ENCODE measurements around the gene ADAMTSL2.

The ADAMTSL2 gene

GRCh38 chr9:133570691-133571080 lies 36.2 kb downstream of the ADAMTSL2 start:
- Histone ChIP-seq H3K27me3 (ENCODE audit: low read depth, low read length) (no peaks in the 10 kb centered on the region), H3K4me2 (ENCODE audit: low read length) (no peak overlapping the region), H3K79me2 (ENCODE audit: low read length) (no peaks in the 10 kb centered on the region), H3K4me1 (ENCODE audit: low read length) (no peaks in the 10 kb centered on the region), H4K20me1 (ENCODE audit: insufficient read depth, low read length) (no peaks in the 10 kb centered on the region), H3K4me3 (ENCODE audit: low read length) (no peak overlapping the region), H3K9ac (ENCODE audit: low read length) (no peak overlapping the region), H3K36me3 (replicated peaks; ENCODE audit: low read depth, low read length) (no peaks in the 10 kb centered on the region), H3K9me3 (ENCODE audit: insufficient read depth, low read length) (no peaks in the 10 kb centered on the region), H2AFZ (ENCODE audit: low read depth, low read length) (no peak overlapping the region), H3K27ac (ENCODE audit: low read length) (no peak overlapping the region)
- no peak for TF ChIP-seq CTCF (IDR thresholded peaks at IDR 0.05; ENCODE audit: low read depth, low read length)
- TF ChIP-seq EZH2phosphoT487 (IDR thresholded peaks at IDR 0.05; ENCODE audit: low read depth), result no peak

- Histone ChIP-seq H3K4me3 (ENCODE audit: low read length) (no peak overlapping the region), H3K9me3 (ENCODE audit: insufficient read depth, low read length) (no peaks in the 10 kb centered on the region), H3K36me3 (replicated peaks; ENCODE audit: low read depth, low read length) (no peaks in the 10 kb centered on the region), H3K27ac (ENCODE audit: low read length) (no peak overlapping the region), H3K79me2 (ENCODE audit: low read length) (no peaks in the 10 kb centered on the region), H2AFZ (ENCODE audit: low read depth, low read length) (no peak overlapping the region), H3K9ac (ENCODE audit: low read length) (no peak overlapping the region), H3K4me1 (ENCODE audit: low read length) (no peaks in the 10 kb centered on the region), H4K20me1 (ENCODE audit: insufficient read depth, low read length) (no peaks in the 10 kb centered on the region), H3K27me3 (ENCODE audit: low read depth, low read length) (no peaks in the 10 kb centered on the region), H3K4me2 (ENCODE audit: low read length) (no peak overlapping the region)
- TF ChIP-seq CTCF (IDR thresholded peaks at IDR 0.05; ENCODE audit: low read depth, low read length) (no peak), EZH2phosphoT487 (IDR thresholded peaks at IDR 0.05; ENCODE audit: low read depth) (no peak)
These were observed 36.9 kb downstream of the ADAMTSL2 start for GRCh38 chr9:133571391-133571890.

GRCh38 chr9:133571896-133572595 lies 37.5 kb downstream of the ADAMTSL2 start:
- no peak overlapping the region for H3K27ac ChIP-seq (ENCODE audit: low read length)
- no peak overlapping the region for H3K4me2 ChIP-seq (ENCODE audit: low read length)
- H4K20me1 ChIP-seq (ENCODE audit: insufficient read depth, low read length), result no peaks in the 10 kb centered on the region
- H3K9ac ChIP-seq (ENCODE audit: low read length), result no peak overlapping the region
- no peaks in the 10 kb centered on the region for H3K9me3 ChIP-seq (ENCODE audit: insufficient read depth, low read length)
- no peak overlapping the region for H2AFZ ChIP-seq (ENCODE audit: low read depth, low read length)
- H3K4me1 ChIP-seq (ENCODE audit: low read length), result no peaks in the 10 kb centered on the region
- no peak overlapping the region for H3K4me3 ChIP-seq (ENCODE audit: low read length)
- no peaks in the 10 kb centered on the region for H3K27me3 ChIP-seq (ENCODE audit: low read depth, low read length)
- no peaks in the 10 kb centered on the region for H3K79me2 ChIP-seq (ENCODE audit: low read length)
- H3K36me3 ChIP-seq (replicated peaks; ENCODE audit: low read depth, low read length), result no peaks in the 10 kb centered on the region
- TF ChIP-seq CTCF (IDR thresholded peaks at IDR 0.05; ENCODE audit: low read depth, low read length) (no peak), EZH2phosphoT487 (IDR thresholded peaks at IDR 0.05; ENCODE audit: low read depth) (no peak)

GRCh38 chr9:133572821-133573361 lies 38.4 kb downstream of the ADAMTSL2 start:
- Histone ChIP-seq H3K9ac (ENCODE audit: low read length) (no peak overlapping the region), H3K27ac (ENCODE audit: low read length) (no peak overlapping the region), H3K36me3 (replicated peaks; ENCODE audit: low read depth, low read length) (no peaks in the 10 kb centered on the region), H2AFZ (ENCODE audit: low read depth, low read length) (no peak overlapping the region), H3K79me2 (ENCODE audit: low read length) (no peaks in the 10 kb centered on the region), H3K4me2 (ENCODE audit: low read length) (no peak overlapping the region), H3K9me3 (ENCODE audit: insufficient read depth, low read length) (no peaks in the 10 kb centered on the region), H3K27me3 (ENCODE audit: low read depth, low read length) (no peaks in the 10 kb centered on the region), H3K4me3 (ENCODE audit: low read length) (no peak overlapping the region), H4K20me1 (ENCODE audit: insufficient read depth, low read length) (no peaks in the 10 kb centered on the region), H3K4me1 (ENCODE audit: low read length) (no peaks in the 10 kb centered on the region)
- TF ChIP-seq CTCF (IDR thresholded peaks at IDR 0.05; ENCODE audit: low read depth, low read length), result no peak
- no peak for TF ChIP-seq EZH2phosphoT487 (IDR thresholded peaks at IDR 0.05; ENCODE audit: low read depth)
